ENCODE measurements around the gene PLCB1.

DNA sequence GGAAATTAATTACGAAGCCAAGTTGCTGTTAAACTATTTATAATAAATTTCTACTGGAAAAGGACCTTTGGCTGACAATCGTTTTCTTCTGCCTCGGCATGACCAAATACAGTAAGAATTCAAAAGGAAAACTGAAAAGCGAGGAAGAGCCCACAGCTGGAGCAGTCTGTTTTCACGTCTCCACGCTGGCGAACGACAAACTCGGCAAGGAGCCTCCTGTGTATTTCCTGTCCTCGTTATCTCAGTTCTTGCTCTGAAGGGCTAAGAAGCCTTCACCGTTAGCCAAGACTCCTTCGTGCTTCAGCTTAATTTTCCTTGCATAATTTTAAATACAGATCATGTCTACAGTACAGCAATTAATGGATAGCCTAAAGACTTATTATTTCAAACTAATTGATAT, 722.5 kb downstream of the PLCB1 start:
- TF ChIP-seq, protein P1, sequence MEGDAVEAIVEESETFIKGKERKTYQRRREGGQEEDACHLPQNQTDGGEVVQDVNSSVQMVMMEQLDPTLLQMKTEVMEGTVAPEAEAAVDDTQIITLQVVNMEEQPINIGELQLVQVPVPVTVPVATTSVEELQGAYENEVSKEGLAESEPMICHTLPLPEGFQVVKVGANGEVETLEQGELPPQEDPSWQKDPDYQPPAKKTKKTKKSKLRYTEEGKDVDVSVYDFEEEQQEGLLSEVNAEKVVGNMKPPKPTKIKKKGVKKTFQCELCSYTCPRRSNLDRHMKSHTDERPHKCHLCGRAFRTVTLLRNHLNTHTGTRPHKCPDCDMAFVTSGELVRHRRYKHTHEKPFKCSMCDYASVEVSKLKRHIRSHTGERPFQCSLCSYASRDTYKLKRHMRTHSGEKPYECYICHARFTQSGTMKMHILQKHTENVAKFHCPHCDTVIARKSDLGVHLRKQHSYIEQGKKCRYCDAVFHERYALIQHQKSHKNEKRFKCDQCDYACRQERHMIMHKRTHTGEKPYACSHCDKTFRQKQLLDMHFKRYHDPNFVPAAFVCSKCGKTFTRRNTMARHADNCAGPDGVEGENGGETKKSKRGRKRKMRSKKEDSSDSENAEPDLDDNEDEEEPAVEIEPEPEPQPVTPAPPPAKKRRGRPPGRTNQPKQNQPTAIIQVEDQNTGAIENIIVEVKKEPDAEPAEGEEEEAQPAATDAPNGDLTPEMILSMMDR (IDR thresholded peaks at IDR 0.05; ENCODE audit: low read length): no peak
- TF ChIP-seq EZH2 (IDR thresholded peaks at IDR 0.05; ENCODE audit: borderline replicate concordance, low read length): no peak
